ENCODE results near the gene MYO5B.

DNA sequence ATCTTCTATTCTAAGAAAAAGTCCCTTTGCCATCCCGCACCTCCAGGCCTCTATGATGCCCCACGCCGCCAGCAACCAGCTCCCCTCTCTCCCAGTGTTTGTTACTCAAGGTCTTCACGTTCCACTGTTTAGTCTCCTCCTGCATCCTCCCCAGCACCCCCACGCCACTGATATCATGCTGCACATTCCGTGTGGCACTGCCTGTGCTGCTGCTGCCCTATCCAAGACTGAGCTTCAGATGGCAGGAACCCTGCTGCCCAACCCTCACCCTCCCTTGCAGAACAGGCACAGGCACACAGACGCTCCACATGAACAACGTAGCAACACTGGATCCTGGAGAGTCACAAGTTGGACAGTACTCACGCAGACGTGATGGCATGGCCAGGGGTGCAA, 35.3 kb downstream of the MYO5B start:
- TF ChIP-seq POLR2A (IDR thresholded peaks at IDR 0.05) = no peak
- TF ChIP-seq, protein P1, sequence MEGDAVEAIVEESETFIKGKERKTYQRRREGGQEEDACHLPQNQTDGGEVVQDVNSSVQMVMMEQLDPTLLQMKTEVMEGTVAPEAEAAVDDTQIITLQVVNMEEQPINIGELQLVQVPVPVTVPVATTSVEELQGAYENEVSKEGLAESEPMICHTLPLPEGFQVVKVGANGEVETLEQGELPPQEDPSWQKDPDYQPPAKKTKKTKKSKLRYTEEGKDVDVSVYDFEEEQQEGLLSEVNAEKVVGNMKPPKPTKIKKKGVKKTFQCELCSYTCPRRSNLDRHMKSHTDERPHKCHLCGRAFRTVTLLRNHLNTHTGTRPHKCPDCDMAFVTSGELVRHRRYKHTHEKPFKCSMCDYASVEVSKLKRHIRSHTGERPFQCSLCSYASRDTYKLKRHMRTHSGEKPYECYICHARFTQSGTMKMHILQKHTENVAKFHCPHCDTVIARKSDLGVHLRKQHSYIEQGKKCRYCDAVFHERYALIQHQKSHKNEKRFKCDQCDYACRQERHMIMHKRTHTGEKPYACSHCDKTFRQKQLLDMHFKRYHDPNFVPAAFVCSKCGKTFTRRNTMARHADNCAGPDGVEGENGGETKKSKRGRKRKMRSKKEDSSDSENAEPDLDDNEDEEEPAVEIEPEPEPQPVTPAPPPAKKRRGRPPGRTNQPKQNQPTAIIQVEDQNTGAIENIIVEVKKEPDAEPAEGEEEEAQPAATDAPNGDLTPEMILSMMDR (IDR thresholded peaks at IDR 0.05 in 4 of 5, conservative IDR thresholded peaks at IDR 0.05 in 1 of 5) = no peak
